ENCODE results near the gene SARDH. TPM values are rescaled to one million over a fixed set of nuclear protein-coding genes. Genes with fewer than 3 reads are reported as not detected.

Gene SARDH
- total and polyA plus RNA-seq, 2 of the 13 experiments (the other 11 are each of a cell fraction or from before 2014, with no cell fraction given), result 11.6 to 34.9 TPM

DNA sequence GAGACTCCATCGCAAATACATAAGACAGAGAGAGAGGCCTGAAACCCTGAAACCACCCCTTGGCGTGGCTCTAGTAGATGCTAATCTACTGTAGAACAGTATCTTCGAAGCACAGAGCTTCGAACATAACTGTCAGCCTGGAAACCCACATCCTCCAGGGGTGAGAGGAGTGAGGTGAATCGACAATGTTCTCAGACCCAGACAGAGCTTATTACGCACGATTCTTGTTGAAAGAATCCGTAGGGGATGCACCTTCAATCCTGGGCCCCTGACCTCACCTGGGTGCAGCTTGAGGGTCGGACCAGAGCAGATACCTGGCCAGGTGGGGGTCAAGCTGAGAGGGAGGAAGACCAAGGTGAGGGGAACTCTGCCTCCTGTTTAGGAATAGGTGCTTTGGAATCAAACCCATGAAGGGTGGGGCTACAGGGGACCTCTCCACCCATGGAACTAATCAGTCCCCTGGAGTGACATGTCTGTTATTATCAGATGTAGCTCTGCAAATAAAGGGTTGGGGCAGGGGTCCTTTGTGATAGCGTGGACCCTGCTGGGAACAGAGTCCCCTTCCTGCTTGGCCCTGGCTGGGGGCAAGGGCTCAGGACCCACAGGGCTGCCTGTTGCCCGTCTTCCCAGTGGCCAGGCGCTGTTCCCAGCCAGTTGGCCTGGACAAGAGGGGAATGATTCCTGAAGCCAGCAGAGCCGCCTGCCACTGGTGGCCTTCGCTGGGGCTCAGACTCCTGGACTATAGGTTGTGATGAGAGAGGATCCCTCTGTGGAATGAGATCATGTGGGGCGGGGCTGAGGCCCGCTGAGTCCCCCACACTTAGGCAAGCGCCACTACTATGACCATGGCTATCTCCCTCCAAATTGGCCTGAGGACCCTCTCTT is 60.8 kb downstream of the SARDH start:
- CTCF ChIA-PET (ENCODE audit: low intra/inter-chr PET ratio, low total read pairs), result no interaction called here

GRCh38 chr9:133676450-133676849 is 61.7 kb downstream of the SARDH start:
- 96% methylated on average over 10 of the region's 10 CpGs for WGBS (ENCODE audit: low lambda C conversion rate)
- no peaks in the 10 kb centered on the region for H3K79me2 ChIP-seq (ENCODE audit: insufficient read depth, low read length)
- no peak overlapping the region for H3K27ac ChIP-seq (ENCODE audit: extremely low read length, insufficient read depth, low read length)
- BruUV-seq (replicated peaks), result no TSS peak
- ATAC-seq (no peak), FAIRE-seq (no peak), DNase-seq (ENCODE audit: low spot score) (no peak)
- no peak overlapping the region for H3K9ac ChIP-seq (ENCODE audit: insufficient read depth, low read depth, low read length)
- peaks cover 7 to 16% of the 10 kb centered on the region in 2 experiments; a peak in 4 of 5 replicates for H3K36me3 ChIP-seq (replicated peaks in 1 of 2; ENCODE audit: control insufficient read depth in 1 of 2, insufficient read depth in 2 of 2, low read length in 2 of 2)
- TF ChIP-seq ZBTB2 (CRISPR knock-in tag; IDR thresholded peaks at IDR 0.05; ENCODE audit: low read depth) (no peak), NFAT5 (CRISPR knock-in tag; IDR thresholded peaks at IDR 0.05) (no peak), ZNF224 (CRISPR knock-in tag; IDR thresholded peaks at IDR 0.05) (no peak), STAT5B (CRISPR knock-in tag; IDR thresholded peaks at IDR 0.05) (no peak)
- intact Hi-C loops (cut with micrococcal nuclease; ENCODE audit: unreplicated experiment) (no loop called here), in situ Hi-C loops (cut with HindIII; ENCODE audit: extremely low pct_ligation_motif_present, low pct_unique_long_range_greater_than_20kb) (no loop called here)
- no peaks in the 10 kb centered on the region for H3K4me1 ChIP-seq (ENCODE audit: insufficient read depth, low read length)
- H4K20me1 ChIP-seq (ENCODE audit: insufficient read depth, low read length), result 0 out of 2 replicates have a peak, but pooled peaks cover 2% of the 10 kb centered on the region
- H2AFZ ChIP-seq (ENCODE audit: low read length), result no peak overlapping the region
- ChIA-PET POLR2A (no interaction called here), CTCF (ENCODE audit: low intra/inter-chr PET ratio, low total read pairs) (no interaction called here)
- no peaks in the 10 kb centered on the region for H3K27me3 ChIP-seq (ENCODE audit: control insufficient read depth in 1 of 2, insufficient read depth in 2 of 2, low read length in 2 of 2)
- no peak overlapping the region for H3K4me3 ChIP-seq (replicated peaks in 1 of 3; ENCODE audit: insufficient read depth in 1 of 3, low read depth in 2 of 3, low read length in 3 of 3)
- no peak overlapping the region for H3K4me2 ChIP-seq (ENCODE audit: low read depth, low read length)
- H3K9me3 ChIP-seq (ENCODE audit: low read length), result no peaks in the 10 kb centered on the region

More for the DNA sequence above, 60.8 kb downstream of the SARDH start:
- H3K27me3 ChIP-seq (ENCODE audit: control insufficient read depth in 1 of 2, insufficient read depth in 2 of 2, low read length in 2 of 2), result no peaks in the 10 kb centered on the region
- no peaks in the 10 kb centered on the region for H3K79me2 ChIP-seq (ENCODE audit: insufficient read depth, low read length)
- no peak overlapping the region for H3K4me3 ChIP-seq (replicated peaks in 1 of 3; ENCODE audit: insufficient read depth in 1 of 3, low read depth in 2 of 3, low read length in 3 of 3)
- no peak for FAIRE-seq
- intact Hi-C loops (cut with micrococcal nuclease; ENCODE audit: unreplicated experiment) (no loop called here), in situ Hi-C loops (cut with HindIII; ENCODE audit: extremely low pct_ligation_motif_present, low pct_unique_long_range_greater_than_20kb) (no loop called here)
- 94% methylated on average over 9 of the region's 17 CpGs for WGBS (ENCODE audit: low lambda C conversion rate)
- 0 out of 2 replicates have a peak, but pooled peaks cover 2% of the 10 kb centered on the region for H4K20me1 ChIP-seq (ENCODE audit: insufficient read depth, low read length)
- H3K36me3 ChIP-seq (replicated peaks in 1 of 2; ENCODE audit: control insufficient read depth in 1 of 2, insufficient read depth in 2 of 2, low read length in 2 of 2), result peaks cover 6 to 12% of the 10 kb centered on the region in 2 experiments; a peak in 4 of 5 replicates
- H3K27ac ChIP-seq (ENCODE audit: extremely low read length, insufficient read depth, low read length), result no peak overlapping the region
- H3K9ac ChIP-seq (ENCODE audit: insufficient read depth, low read depth, low read length), result no peak overlapping the region
- no peaks in the 10 kb centered on the region for H3K4me1 ChIP-seq (ENCODE audit: insufficient read depth, low read length)
- H2AFZ ChIP-seq (ENCODE audit: low read length), result no peak overlapping the region
- BruUV-seq (replicated peaks), result no TSS peak
- no peak for TF ChIP-seq ZNF703 (CRISPR knock-in tag; IDR thresholded peaks at IDR 0.05; ENCODE audit: borderline replicate concordance)
- no peak for TF ChIP-seq ZNF160 (CRISPR knock-in tag; IDR thresholded peaks at IDR 0.05)
- TF ChIP-seq GFI1 (CRISPR knock-in tag; IDR thresholded peaks at IDR 0.05; ENCODE audit: borderline replicate concordance), result no peak
- TF ChIP-seq GPN1 (CRISPR knock-in tag; IDR thresholded peaks at IDR 0.05; ENCODE audit: borderline replicate concordance), result no peak
- TF ChIP-seq FLYWCH1 (CRISPR knock-in tag; IDR thresholded peaks at IDR 0.05), result no peak
- no peak overlapping the region for H3K4me2 ChIP-seq (ENCODE audit: low read depth, low read length)
- no peak for DNase-seq (ENCODE audit: low spot score)
- ATAC-seq, result no peak
- POLR2A ChIA-PET, result no interaction called here
- no peaks in the 10 kb centered on the region for H3K9me3 ChIP-seq (ENCODE audit: low read length)
